ENCODE measurements around the gene SLIT3. TPM values are rescaled to one million over a fixed set of nuclear protein-coding genes. Genes with fewer than 3 reads are reported as not detected.

SLIT3 gene
- total RNA-seq, 1 experiment from 2014 or later: under 0.01 TPM

GRCh38 chr5:168935183-168935582 lies 365.8 kb downstream of the SLIT3 start:
- no peak for DNase-seq (ENCODE audit: low read depth)

- DNase-seq (ENCODE audit: low read depth): no peak
Measured at GRCh38 chr5:168934169-168934568, 366.8 kb downstream of the SLIT3 start.

GRCh38 chr5:168932400-168933189 lies 368.3 kb downstream of the SLIT3 start:
- DNase-seq (ENCODE audit: low read depth): no peak

- DNase-seq (ENCODE audit: low read depth): peak; percentile 6
Measured at GRCh38 chr5:168931638-168932345, 369.1 kb downstream of the SLIT3 start.

GRCh38 chr5:168929656-168930055 lies 371.3 kb downstream of the SLIT3 start:
- no peak for DNase-seq (ENCODE audit: low read depth)

- DNase-seq (ENCODE audit: low read depth): no peak
Measured at GRCh38 chr5:168925160-168925559, 375.8 kb downstream of the SLIT3 start.

GRCh38 chr5:168921147-168921866 lies 379.6 kb downstream of the SLIT3 start:
- DNase-seq (ENCODE audit: low read depth): no peak

GRCh38 chr5:168920019-168920810 lies 380.7 kb downstream of the SLIT3 start:
- no peak for DNase-seq (ENCODE audit: low read depth)

- DNase-seq (ENCODE audit: low read depth): no peak
Measured at GRCh38 chr5:168917947-168918600, 382.9 kb downstream of the SLIT3 start.

GRCh38 chr5:168916852-168917251 lies 384.1 kb downstream of the SLIT3 start:
- peak; percentile 32 for DNase-seq (ENCODE audit: low read depth)

- DNase-seq (ENCODE audit: low read depth): no peak
Measured at GRCh38 chr5:168916266-168916665, 384.7 kb downstream of the SLIT3 start.

- DNase-seq (ENCODE audit: low read depth): no peak
Measured at GRCh38 chr5:168914491-168914890, 386.4 kb downstream of the SLIT3 start.

GRCh38 chr5:168910874-168911273 lies 390.1 kb downstream of the SLIT3 start:
- DNase-seq (ENCODE audit: low read depth): no peak

- DNase-seq (ENCODE audit: low read depth): no peak
Measured at GRCh38 chr5:168908207-168908606, 392.7 kb downstream of the SLIT3 start.

GRCh38 chr5:168903061-168903460 lies 397.9 kb downstream of the SLIT3 start:
- no peak for DNase-seq (ENCODE audit: low read depth)

- no peak for DNase-seq (ENCODE audit: low read depth)
Measured at GRCh38 chr5:168899673-168900072, 401.3 kb downstream of the SLIT3 start.

GRCh38 chr5:168899264-168899663 lies 401.7 kb downstream of the SLIT3 start:
- DNase-seq (ENCODE audit: low read depth): no peak

- no peak for DNase-seq (ENCODE audit: low read depth)
Measured at GRCh38 chr5:168898247-168898911, 402.6 kb downstream of the SLIT3 start.

- DNase-seq (ENCODE audit: low read depth): no peak
Measured at GRCh38 chr5:168897387-168898122, 403.4 kb downstream of the SLIT3 start.

Data from LHCN-M2 (cell line).